ENCODE measurements around the gene SMAD1.

Gene SMAD1

GRCh38 chr4:145498430-145498829, 16.8 kb downstream of the SMAD1 start:
- Mint-ChIP-seq H3K36me3 (no peaks in the 10 kb centered on the region), H3K4me1 (no peaks in the 10 kb centered on the region)
- ATAC-seq: no peak

GRCh38 chr4:145501051-145501660, 19.5 kb downstream of the SMAD1 start:
- no peak for DNase-seq (ENCODE audit: low spot score in 2 of 2)
- Mint-ChIP-seq H3K36me3 (no peaks in the 10 kb centered on the region), H3K9me3 (no peaks in the 10 kb centered on the region), H3K27ac (no peak overlapping the region), H3K4me1 (no peaks in the 10 kb centered on the region), H3K4me3 (no peak overlapping the region)
- ATAC-seq: no peak

More at GRCh38 chr4:145498430-145498829, 16.8 kb downstream of the SMAD1 start:
- no peak for DNase-seq (ENCODE audit: low spot score in 2 of 2)
- Mint-ChIP-seq H3K9me3 (no peaks in the 10 kb centered on the region), H3K4me3 (no peak overlapping the region), H3K27ac (no peak overlapping the region)

GRCh38 chr4:145502809-145503208, 21.2 kb downstream of the SMAD1 start:
- Mint-ChIP-seq H3K36me3 (no peaks in the 10 kb centered on the region), H3K9me3 (no peaks in the 10 kb centered on the region), H3K4me1 (no peaks in the 10 kb centered on the region), H3K27ac (no peak overlapping the region), H3K4me3 (no peak overlapping the region)
- DNase-seq (ENCODE audit: low spot score in 2 of 2): no peak
- ATAC-seq: no peak

GRCh38 chr4:145503486-145504072, 21.9 kb downstream of the SMAD1 start:
- Mint-ChIP-seq H3K27ac (no peak overlapping the region), H3K4me1 (no peaks in the 10 kb centered on the region), H3K9me3 (no peaks in the 10 kb centered on the region), H3K4me3 (no peak overlapping the region), H3K36me3 (no peaks in the 10 kb centered on the region)
- ATAC-seq: no peak
- DNase-seq (ENCODE audit: low spot score in 2 of 2): no peak

GRCh38 chr4:145505995-145506394, 24.3 kb downstream of the SMAD1 start:
- DNase-seq (ENCODE audit: low spot score in 2 of 2) (no peak), ATAC-seq (no peak)
- Mint-ChIP-seq H3K4me1 (no peaks in the 10 kb centered on the region), H3K9me3 (peaks cover 2% of the 10 kb centered on the region), H3K27ac (no peak overlapping the region), H3K36me3 (no peaks in the 10 kb centered on the region), H3K4me3 (no peak overlapping the region)

GRCh38 chr4:145507636-145508035, 26.0 kb downstream of the SMAD1 start:
- Mint-ChIP-seq H3K27ac (no peak overlapping the region), H3K4me3 (no peak overlapping the region), H3K36me3 (no peaks in the 10 kb centered on the region), H3K9me3 (peaks cover 16% of the 10 kb centered on the region), H3K4me1 (no peaks in the 10 kb centered on the region)
- DNase-seq (ENCODE audit: low spot score in 2 of 2) (no peak), ATAC-seq (no peak)

- DNase-seq (ENCODE audit: low spot score in 2 of 2) (no peak), ATAC-seq (no peak)
- no peak overlapping the region for H3K4me3 Mint-ChIP-seq
- no peak overlapping the region for H3K27ac Mint-ChIP-seq
- H3K4me1 Mint-ChIP-seq: no peaks in the 10 kb centered on the region
- H3K36me3 Mint-ChIP-seq: no peaks in the 10 kb centered on the region
- H3K9me3 Mint-ChIP-seq: peaks cover 17% of the 10 kb centered on the region
Observed at GRCh38 chr4:145511913-145512522, 30.4 kb downstream of the SMAD1 start.

GRCh38 chr4:145513020-145513621, 31.5 kb downstream of the SMAD1 start:
- Mint-ChIP-seq H3K9me3 (peaks cover 17% of the 10 kb centered on the region), H3K4me1 (no peaks in the 10 kb centered on the region), H3K27ac (no peak overlapping the region), H3K36me3 (no peaks in the 10 kb centered on the region), H3K4me3 (no peak overlapping the region)
- ATAC-seq: no peak
- no peak for DNase-seq (ENCODE audit: low spot score in 2 of 2)

- Mint-ChIP-seq H3K4me3 (no peak overlapping the region), H3K4me1 (no peaks in the 10 kb centered on the region), H3K36me3 (no peaks in the 10 kb centered on the region), H3K27ac (no peak overlapping the region), H3K9me3 (no peaks in the 10 kb centered on the region)
- DNase-seq (ENCODE audit: low spot score in 2 of 2): no peak
- no peak for ATAC-seq
Observed at GRCh38 chr4:145520172-145520571, 38.5 kb downstream of the SMAD1 start.

GRCh38 chr4:145521282-145521681, 39.6 kb downstream of the SMAD1 start:
- Mint-ChIP-seq H3K9me3 (no peaks in the 10 kb centered on the region), H3K36me3 (no peaks in the 10 kb centered on the region), H3K27ac (no peak overlapping the region), H3K4me3 (no peak overlapping the region), H3K4me1 (no peaks in the 10 kb centered on the region)
- ATAC-seq (no peak), DNase-seq (ENCODE audit: low spot score in 2 of 2) (no peak)

- no peaks in the 10 kb centered on the region for H3K9me3 Mint-ChIP-seq
Observed at GRCh38 chr4:145523117-145523516, 41.5 kb downstream of the SMAD1 start.

GRCh38 chr4:145524552-145524951, 42.9 kb downstream of the SMAD1 start:
- no peak overlapping the region for H3K27ac Mint-ChIP-seq
- ATAC-seq (no peak), DNase-seq (ENCODE audit: low spot score in 2 of 2) (no peak)
- H3K4me1 Mint-ChIP-seq: no peaks in the 10 kb centered on the region
- no peaks in the 10 kb centered on the region for H3K9me3 Mint-ChIP-seq
- H3K4me3 Mint-ChIP-seq: no peak overlapping the region
- no peaks in the 10 kb centered on the region for H3K36me3 Mint-ChIP-seq

More at GRCh38 chr4:145523117-145523516, 41.5 kb downstream of the SMAD1 start:
- peak; percentile 36 for ATAC-seq
- no peak overlapping the region for H3K27ac Mint-ChIP-seq
- no peaks in the 10 kb centered on the region for H3K4me1 Mint-ChIP-seq
- no peak for DNase-seq (ENCODE audit: low spot score in 2 of 2)
- no peaks in the 10 kb centered on the region for H3K36me3 Mint-ChIP-seq
- no peak overlapping the region for H3K4me3 Mint-ChIP-seq

- Mint-ChIP-seq H3K4me1 (no peaks in the 10 kb centered on the region), H3K27ac (no peak overlapping the region), H3K9me3 (no peaks in the 10 kb centered on the region), H3K36me3 (no peaks in the 10 kb centered on the region), H3K4me3 (no peak overlapping the region)
- ATAC-seq (no peak), DNase-seq (ENCODE audit: low spot score in 2 of 2) (no peak)
Observed at GRCh38 chr4:145525291-145525740, 43.7 kb downstream of the SMAD1 start.

GRCh38 chr4:145527773-145528172, 46.1 kb downstream of the SMAD1 start:
- no peak overlapping the region for H3K27ac Mint-ChIP-seq
- no peak for ATAC-seq
- no peaks in the 10 kb centered on the region for H3K36me3 Mint-ChIP-seq
- DNase-seq (ENCODE audit: low spot score in 2 of 2): no peak
- H3K9me3 Mint-ChIP-seq: no peaks in the 10 kb centered on the region
- H3K4me1 Mint-ChIP-seq: no peaks in the 10 kb centered on the region
- H3K4me3 Mint-ChIP-seq: no peak overlapping the region

- no peaks in the 10 kb centered on the region for H3K4me1 Mint-ChIP-seq
- no peaks in the 10 kb centered on the region for H3K9me3 Mint-ChIP-seq
Observed at GRCh38 chr4:145528601-145529000, 46.9 kb downstream of the SMAD1 start.

GRCh38 chr4:145530189-145530588, 48.5 kb downstream of the SMAD1 start:
- DNase-seq (ENCODE audit: low spot score in 2 of 2) (no peak), ATAC-seq (no peak)
- Mint-ChIP-seq H3K4me3 (no peak overlapping the region), H3K9me3 (no peaks in the 10 kb centered on the region), H3K36me3 (no peaks in the 10 kb centered on the region), H3K4me1 (no peaks in the 10 kb centered on the region), H3K27ac (no peak overlapping the region)

More at GRCh38 chr4:145528601-145529000, 46.9 kb downstream of the SMAD1 start:
- H3K36me3 Mint-ChIP-seq: no peaks in the 10 kb centered on the region
- DNase-seq (ENCODE audit: low spot score in 2 of 2) (no peak), ATAC-seq (no peak)
- no peak overlapping the region for H3K4me3 Mint-ChIP-seq
- no peak overlapping the region for H3K27ac Mint-ChIP-seq

Data from stimulated activated effector memory CD8-positive, alpha-beta T cell treated with anti-CD3 and anti-CD28 coated beads, Interleukin-12 subunit alpha, Interleukin-12 subunit beta, amount 100 ng/mL, for 72 hours (primary cell).